GM21717 (cell line): Measurements from ENCODE around the gene RNASE4.
A peak's percentile ranks its signal among the peaks of the same experiment; 100 is the strongest.
"Not testable (repeated sequence)": the region's sequence is repeated elsewhere in the genome, so short reads cannot be mapped to it uniquely, and the experiment has no call there.

Experiments
- ATAC-seq: cut with Tn5 transposase; IDR thresholded peaks from one replicate; pipeline ENCODE4 v1.9.1; 2021; ENCODE audit warnings: mild to moderate bottlenecking, moderate library complexity; ENCODE audit not compliant: unreplicated experiment

The RNASE4 gene

GRCh38 chr14:20683891-20684661, at the start of gene RNASE4:
Gene RNASE4 (plus strand): TSS chr14:20684560. CDS start chr14:20699372, 14,812 bp downstream.
- peak; percentile 25 for ATAC-seq

- no peak for ATAC-seq
These were observed 42.8 kb upstream of the RNASE4 start, which contains the start of gene OR6S1 for GRCh38 chr14:20641591-20641990. Gene OR6S1 (minus strand): TSS chr14:20641691. CDS start chr14:20641691, 0 bp downstream.

GRCh38 chr14:20642182-20642581, 42.2 kb upstream of the RNASE4 start:
- no peak for ATAC-seq

- not testable (repeated sequence) for ATAC-seq
These were observed 41.6 kb upstream of the RNASE4 start for GRCh38 chr14:20642755-20643154.

- no peak for ATAC-seq
These were observed 39.8 kb upstream of the RNASE4 start for GRCh38 chr14:20644520-20644919.

- ATAC-seq = no peak
These were observed 38.9 kb upstream of the RNASE4 start for GRCh38 chr14:20645481-20645880.

- ATAC-seq = no peak
These were observed 31.1 kb upstream of the RNASE4 start for GRCh38 chr14:20652996-20653975.

- no peak for ATAC-seq
These were observed 28.5 kb upstream of the RNASE4 start for GRCh38 chr14:20655851-20656250.

- no peak for ATAC-seq
These were observed 28.1 kb upstream of the RNASE4 start for GRCh38 chr14:20656274-20656673.

GRCh38 chr14:20657216-20658211, 26.8 kb upstream of the RNASE4 start:
- no peak for ATAC-seq

- no peak for ATAC-seq
These were observed 26.1 kb upstream of the RNASE4 start for GRCh38 chr14:20658246-20658645.

- no peak for ATAC-seq
These were observed 25.0 kb upstream of the RNASE4 start for GRCh38 chr14:20659336-20659735.

GRCh38 chr14:20659813-20660395, 24.5 kb upstream of the RNASE4 start:
- ATAC-seq = no peak

- no peak for ATAC-seq
These were observed 23.2 kb upstream of the RNASE4 start for GRCh38 chr14:20661197-20661596.

GRCh38 chr14:20662968-20663732, 21.2 kb upstream of the RNASE4 start:
- ATAC-seq = peak; percentile 55

GRCh38 chr14:20666400-20666961, 17.9 kb upstream of the RNASE4 start:
- ATAC-seq = not testable (repeated sequence)

- peak; percentile 84 for ATAC-seq
These were observed 16.4 kb upstream of the RNASE4 start for GRCh38 chr14:20667957-20668356.

- ATAC-seq = no peak
These were observed 15.4 kb upstream of the RNASE4 start for GRCh38 chr14:20668969-20669368.
